Measurements from ENCODE around the gene TCERG1.

DNA sequence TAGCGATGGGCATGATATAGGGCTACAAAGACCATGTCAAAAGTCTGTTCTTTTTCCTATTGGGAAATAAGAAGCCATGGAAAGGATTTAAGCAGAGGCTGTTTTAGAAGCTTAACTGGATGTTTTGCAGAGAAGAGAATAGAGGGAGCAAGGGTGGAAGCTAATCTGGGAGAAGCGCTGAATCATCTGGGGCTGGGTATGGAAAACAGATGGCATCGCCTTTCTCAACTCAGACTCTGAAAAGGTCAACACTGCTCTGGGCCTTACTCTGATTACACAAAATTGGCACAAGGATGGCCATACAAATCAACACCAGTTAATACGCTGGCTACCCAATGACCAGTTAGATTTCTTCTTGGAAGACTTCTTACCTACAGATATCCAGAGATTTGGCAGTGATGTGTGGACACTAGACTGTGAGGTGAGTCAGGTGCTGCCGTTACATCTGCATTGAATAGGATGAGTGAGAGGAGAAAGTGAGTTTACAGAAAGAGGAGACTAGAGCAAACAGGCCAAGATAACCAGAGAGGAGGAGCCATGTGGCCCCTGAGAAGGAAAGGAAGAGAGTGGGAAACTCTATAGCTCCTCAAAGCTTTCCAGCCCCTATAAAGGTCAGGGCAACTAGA lies 6.2 kb upstream of the TCERG1 start:
- TF ChIP-seq ZBTB17 (CRISPR knock-in tag; IDR thresholded peaks at IDR 0.05) = no peak
- TF ChIP-seq PTBP1 (IDR thresholded peaks at IDR 0.05; ENCODE audit: low read depth, low read length) = no peak
- TF ChIP-seq ATF3 (IDR thresholded peaks at IDR 0.05) = no peak
- no peak for TF ChIP-seq ATF3 (CRISPR knock-in tag; conservative IDR thresholded peaks at IDR 0.05)
- no peak for TF ChIP-seq BCL6 (CRISPR knock-in tag; IDR thresholded peaks at IDR 0.05)
- TF ChIP-seq MTA2 (IDR thresholded peaks at IDR 0.05; ENCODE audit: low read depth) = no peak
- no peak for TF ChIP-seq MTA3 (IDR thresholded peaks at IDR 0.05; ENCODE audit: borderline replicate concordance)
- no peak for TF ChIP-seq ZNF232 (CRISPR knock-in tag; IDR thresholded peaks at IDR 0.05)
- TF ChIP-seq, protein P1, sequence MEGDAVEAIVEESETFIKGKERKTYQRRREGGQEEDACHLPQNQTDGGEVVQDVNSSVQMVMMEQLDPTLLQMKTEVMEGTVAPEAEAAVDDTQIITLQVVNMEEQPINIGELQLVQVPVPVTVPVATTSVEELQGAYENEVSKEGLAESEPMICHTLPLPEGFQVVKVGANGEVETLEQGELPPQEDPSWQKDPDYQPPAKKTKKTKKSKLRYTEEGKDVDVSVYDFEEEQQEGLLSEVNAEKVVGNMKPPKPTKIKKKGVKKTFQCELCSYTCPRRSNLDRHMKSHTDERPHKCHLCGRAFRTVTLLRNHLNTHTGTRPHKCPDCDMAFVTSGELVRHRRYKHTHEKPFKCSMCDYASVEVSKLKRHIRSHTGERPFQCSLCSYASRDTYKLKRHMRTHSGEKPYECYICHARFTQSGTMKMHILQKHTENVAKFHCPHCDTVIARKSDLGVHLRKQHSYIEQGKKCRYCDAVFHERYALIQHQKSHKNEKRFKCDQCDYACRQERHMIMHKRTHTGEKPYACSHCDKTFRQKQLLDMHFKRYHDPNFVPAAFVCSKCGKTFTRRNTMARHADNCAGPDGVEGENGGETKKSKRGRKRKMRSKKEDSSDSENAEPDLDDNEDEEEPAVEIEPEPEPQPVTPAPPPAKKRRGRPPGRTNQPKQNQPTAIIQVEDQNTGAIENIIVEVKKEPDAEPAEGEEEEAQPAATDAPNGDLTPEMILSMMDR (IDR thresholded peaks at IDR 0.05 in 2 of 3, conservative IDR thresholded peaks at IDR 0.05 in 1 of 3; ENCODE audit: insufficient read depth in 2 of 3, low read depth in 1 of 3, low read length in 3 of 3) = no peak
